ENCODE results near the gene WDR26. TPM values are rescaled to one million over a fixed set of nuclear protein-coding genes. Genes with fewer than 3 reads are reported as not detected.

Gene WDR26
- total and polyA plus RNA-seq, 3 donors from 2014 or later = 86.1 to 105 (median 104) TPM

Small RNA genes lying within 50 kb of the gene (microRNA-seq; reads per million reads assigned to microRNA genes)
- gene MIR4742 (ENCODE audit: borderline number of aligned reads in 2 of 2, borderline replicate concordance in 1 of 2) = 0 to 0.70 reads per million in 2 donors

Small RNA genes lying within 50 kb of the gene (small RNA-seq; reads per million reads assigned to genes)
- 0 to 0.09 reads per million in 2 donors for gene MIR4742

Other genes with a start within 250 kb of the WDR26 start
- 10 to 100 TPM; 31.0 to 38.7 TPM for gene NVL, start 104.6 kb downstream of the WDR26 start, total RNA-seq
- 21.7 TPM for gene NVL, start 104.6 kb downstream of the WDR26 start, polyA plus RNA-seq (ENCODE audit: insufficient read depth, low read depth, low replicate concordance)
- 10 to 100 TPM; 24.7 to 32.1 TPM for gene CNIH4, start 77.9 kb downstream of the WDR26 start, total RNA-seq
- gene CNIH4, start 77.9 kb downstream of the WDR26 start, polyA plus RNA-seq (ENCODE audit: insufficient read depth, low read depth, low replicate concordance) = 43.3 TPM
- 1 to 10 TPM; 8.5 to 9.8 TPM for gene CNIH3, start 181.5 kb upstream of the WDR26 start, total RNA-seq
- gene CNIH3, start 181.5 kb upstream of the WDR26 start, polyA plus RNA-seq (ENCODE audit: insufficient read depth, low read depth, low replicate concordance) = 8.5 TPM

Data from testis (tissue), 3 donors.